ELR (cell line): Measurements from ENCODE around the gene MACO1.

Experiments
- DNase-seq: peaks from one replicate; pipeline ENCODE4 v3.0.0-alpha.2; 2015; ENCODE audit warnings: low read depth

Gene MACO1

GRCh38 chr1:25543425-25544242 is 112.9 kb downstream of the MACO1 start, which contains the start of gene LDLRAP1:
Gene LDLRAP1 (plus strand): TSS chr1:25543606. CDS start chr1:25543699, 93 bp downstream.
- DNase-seq, result peak; percentile 77

GRCh38 chr1:25544243-25544764 is 113.6 kb downstream of the MACO1 start:
- DNase-seq, result no peak

- DNase-seq, result no peak
These were observed 114.1 kb downstream of the MACO1 start for GRCh38 chr1:25544819-25545218.

- no peak for DNase-seq
These were observed 115.1 kb downstream of the MACO1 start for GRCh38 chr1:25545767-25546166.

- no peak for DNase-seq
These were observed 115.5 kb downstream of the MACO1 start for GRCh38 chr1:25546193-25546592.

GRCh38 chr1:25548601-25549000 is 117.9 kb downstream of the MACO1 start:
- no peak for DNase-seq

GRCh38 chr1:25549273-25550154 is 118.8 kb downstream of the MACO1 start:
- peak; percentile 74 for DNase-seq
